Measurements from ENCODE around the gene SMARCAD1.

GRCh38 chr4:94232519-94232918, 24.9 kb downstream of the SMARCAD1 start:
- TF ChIP-seq CTCF (IDR thresholded peaks at IDR 0.05) (no peak), CBX8 (IDR thresholded peaks at IDR 0.05) (no peak), MAZ (IDR thresholded peaks at IDR 0.05; ENCODE audit: borderline replicate concordance, low read depth, low read length) (no peak), MAFK (IDR thresholded peaks at IDR 0.05; ENCODE audit: partially characterized antibody) (no peak), EHF (CRISPR knock-in tag; IDR thresholded peaks at IDR 0.05) (no peak), MAX (IDR thresholded peaks at IDR 0.05) (no peak), KDM1A (IDR thresholded peaks at IDR 0.05; ENCODE audit: low read depth) (no peak), JUNB (IDR thresholded peaks at IDR 0.05) (no peak), RCOR1 (IDR thresholded peaks at IDR 0.05; ENCODE audit: low read depth, low read length) (no peak), POLR2A (IDR thresholded peaks at IDR 0.05; ENCODE audit: low read length) (no peak), EHMT2 (IDR thresholded peaks at IDR 0.05; ENCODE audit: low read depth) (no peak), JUN (IDR thresholded peaks at IDR 0.05) (no peak), NR3C1 (IDR thresholded peaks at IDR 0.05) (no peak)

Data from A549 (cell line).